ENCODE data around the gene CST1.
"Not testable (repeated sequence)": the region's sequence is repeated elsewhere in the genome, so short reads cannot be mapped to it uniquely, and the experiment has no call there.

GRCh38 chr20:23735391-23735790 is 15.3 kb downstream of the CST1 start:
- TF ChIP-seq CTCF, POLR2A (IDR thresholded peaks at IDR 0.05): not testable (repeated sequence)
